ENCODE measurements around the gene PLEKHH1. TPM values are rescaled to one million over a fixed set of nuclear protein-coding genes. Genes with fewer than 3 reads are reported as not detected.

PLEKHH1 gene
- total and polyA plus RNA-seq, 4 donors: 0.46 to 2.4 (median 0.89) TPM

- 48% methylated on average over 3 of the region's 3 CpGs for WGBS
- no peak for TF ChIP-seq TAF1 (conservative IDR thresholded peaks at IDR 0.05)
- no peak for TF ChIP-seq HNF4A (conservative IDR thresholded peaks at IDR 0.05)
- no peak for TF ChIP-seq JUND (IDR thresholded peaks at IDR 0.05)
- TF ChIP-seq FOXA1 (IDR thresholded peaks at IDR 0.05): no peak
- Histone ChIP-seq H3K27me3 (ENCODE audit: control insufficient read depth in 4 of 4, insufficient read depth in 4 of 4, low read length in 3 of 4) (no peaks in the 10 kb centered on the region), H3K27ac (ENCODE audit: low read depth in 1 of 2, low read length in 2 of 2) (no peak overlapping the region), H3K36me3 (ENCODE audit: control insufficient read depth in 4 of 4, insufficient read depth in 3 of 4, low read depth in 1 of 4, low read length in 3 of 4) (no peaks in the 10 kb centered on the region), H3K4me3 (ENCODE audit: low read depth in 1 of 3, low read length in 3 of 3) (no peak overlapping the region), H3K4me1 (ENCODE audit: control insufficient read depth in 4 of 4, insufficient read depth in 4 of 4, low read length in 3 of 4) (no peaks in the 10 kb centered on the region), H3K9me3 (ENCODE audit: control insufficient read depth in 4 of 4, low read length in 3 of 4) (no peaks in the 10 kb centered on the region), H3K9ac (ENCODE audit: low read depth in 1 of 2, low read length in 2 of 2) (no peak overlapping the region)
- DNase-seq (ENCODE audit: low spot score): no peak
Measured at GRCh38 chr14:67508956-67509355, 24.1 kb upstream of the PLEKHH1 start.

DNA sequence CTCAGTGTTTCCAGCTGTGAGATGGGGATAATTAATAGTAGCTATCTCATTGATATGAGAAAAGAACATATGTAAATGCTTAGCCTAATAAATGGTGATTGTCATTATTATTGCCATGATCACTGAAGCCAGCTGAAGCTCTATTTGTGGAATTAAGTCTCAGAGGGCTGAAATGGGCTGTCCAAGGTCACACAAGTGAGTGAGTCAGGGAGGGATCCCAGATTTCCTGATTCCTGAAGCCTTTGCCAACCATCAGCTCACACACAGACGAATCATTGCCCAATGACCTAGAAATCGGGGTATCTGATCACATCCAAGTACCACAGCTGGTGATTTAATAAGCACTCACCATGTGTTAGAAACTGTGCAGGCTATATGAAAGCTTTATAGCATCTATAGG lies 23.0 kb upstream of the PLEKHH1 start:
- Histone ChIP-seq H3K9me3 (ENCODE audit: control insufficient read depth in 4 of 4, low read length in 3 of 4) (no peaks in the 10 kb centered on the region), H3K9ac (ENCODE audit: low read depth in 1 of 2, low read length in 2 of 2) (no peak overlapping the region), H3K36me3 (ENCODE audit: control insufficient read depth in 4 of 4, insufficient read depth in 3 of 4, low read depth in 1 of 4, low read length in 3 of 4) (no peaks in the 10 kb centered on the region), H3K27me3 (ENCODE audit: control insufficient read depth in 4 of 4, insufficient read depth in 4 of 4, low read length in 3 of 4) (no peaks in the 10 kb centered on the region), H3K4me3 (ENCODE audit: low read depth in 1 of 3, low read length in 3 of 3) (no peak overlapping the region), H3K4me1 (ENCODE audit: control insufficient read depth in 4 of 4, insufficient read depth in 4 of 4, low read length in 3 of 4) (peaks cover 0 to 5% (median 2%) of the 10 kb centered on the region in 4 donors), H3K27ac (ENCODE audit: low read depth in 1 of 2, low read length in 2 of 2) (no peak overlapping the region)
- no peak for TF ChIP-seq ATF3 (IDR thresholded peaks at IDR 0.05)
- no peak for TF ChIP-seq SP1 (IDR thresholded peaks at IDR 0.05)
- TF ChIP-seq RXRA (IDR thresholded peaks at IDR 0.05): no peak
- TF ChIP-seq HNF4A (conservative IDR thresholded peaks at IDR 0.05): no peak
- TF ChIP-seq HNF4G (IDR thresholded peaks at IDR 0.05): no peak
- TF ChIP-seq YY1 (IDR thresholded peaks at IDR 0.05): no peak
- 77% methylated on average over 2 of the region's 2 CpGs for WGBS
- DNase-seq (ENCODE audit: low spot score): no peak

- H3K27ac ChIP-seq (ENCODE audit: low read depth in 1 of 2, low read length in 2 of 2): no peak overlapping the region
- no peaks in the 10 kb centered on the region for H3K27me3 ChIP-seq (ENCODE audit: control insufficient read depth in 4 of 4, insufficient read depth in 4 of 4, low read length in 3 of 4)
- H3K4me1 ChIP-seq (ENCODE audit: control insufficient read depth in 4 of 4, insufficient read depth in 4 of 4, low read length in 3 of 4): peaks cover 0 to 11% (median 5%) of the 10 kb centered on the region in 4 donors
- H3K9me3 ChIP-seq (ENCODE audit: control insufficient read depth in 4 of 4, low read length in 3 of 4): no peaks in the 10 kb centered on the region
- TF ChIP-seq REST (IDR thresholded peaks at IDR 0.05): no peak
- TF ChIP-seq HNF4A (conservative IDR thresholded peaks at IDR 0.05): no peak
- no peak for TF ChIP-seq RAD21 (IDR thresholded peaks at IDR 0.05)
- TF ChIP-seq FOXA2 (IDR thresholded peaks at IDR 0.05): no peak
- no peak for TF ChIP-seq HNF4G (IDR thresholded peaks at IDR 0.05)
- TF ChIP-seq, protein P1, sequence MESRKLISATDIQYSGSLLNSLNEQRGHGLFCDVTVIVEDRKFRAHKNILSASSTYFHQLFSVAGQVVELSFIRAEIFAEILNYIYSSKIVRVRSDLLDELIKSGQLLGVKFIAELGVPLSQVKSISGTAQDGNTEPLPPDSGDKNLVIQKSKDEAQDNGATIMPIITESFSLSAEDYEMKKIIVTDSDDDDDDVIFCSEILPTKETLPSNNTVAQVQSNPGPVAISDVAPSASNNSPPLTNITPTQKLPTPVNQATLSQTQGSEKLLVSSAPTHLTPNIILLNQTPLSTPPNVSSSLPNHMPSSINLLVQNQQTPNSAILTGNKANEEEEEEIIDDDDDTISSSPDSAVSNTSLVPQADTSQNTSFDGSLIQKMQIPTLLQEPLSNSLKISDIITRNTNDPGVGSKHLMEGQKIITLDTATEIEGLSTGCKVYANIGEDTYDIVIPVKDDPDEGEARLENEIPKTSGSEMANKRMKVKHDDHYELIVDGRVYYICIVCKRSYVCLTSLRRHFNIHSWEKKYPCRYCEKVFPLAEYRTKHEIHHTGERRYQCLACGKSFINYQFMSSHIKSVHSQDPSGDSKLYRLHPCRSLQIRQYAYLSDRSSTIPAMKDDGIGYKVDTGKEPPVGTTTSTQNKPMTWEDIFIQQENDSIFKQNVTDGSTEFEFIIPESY (IDR thresholded peaks at IDR 0.05): no peak
- no peak for TF ChIP-seq YY1 (IDR thresholded peaks at IDR 0.05)
- TF ChIP-seq EGR1 (IDR thresholded peaks at IDR 0.05; ENCODE audit: low read depth in 2 of 2): no peak
- TF ChIP-seq FOXA1 (IDR thresholded peaks at IDR 0.05): no peak
- TF ChIP-seq, protein P2, sequence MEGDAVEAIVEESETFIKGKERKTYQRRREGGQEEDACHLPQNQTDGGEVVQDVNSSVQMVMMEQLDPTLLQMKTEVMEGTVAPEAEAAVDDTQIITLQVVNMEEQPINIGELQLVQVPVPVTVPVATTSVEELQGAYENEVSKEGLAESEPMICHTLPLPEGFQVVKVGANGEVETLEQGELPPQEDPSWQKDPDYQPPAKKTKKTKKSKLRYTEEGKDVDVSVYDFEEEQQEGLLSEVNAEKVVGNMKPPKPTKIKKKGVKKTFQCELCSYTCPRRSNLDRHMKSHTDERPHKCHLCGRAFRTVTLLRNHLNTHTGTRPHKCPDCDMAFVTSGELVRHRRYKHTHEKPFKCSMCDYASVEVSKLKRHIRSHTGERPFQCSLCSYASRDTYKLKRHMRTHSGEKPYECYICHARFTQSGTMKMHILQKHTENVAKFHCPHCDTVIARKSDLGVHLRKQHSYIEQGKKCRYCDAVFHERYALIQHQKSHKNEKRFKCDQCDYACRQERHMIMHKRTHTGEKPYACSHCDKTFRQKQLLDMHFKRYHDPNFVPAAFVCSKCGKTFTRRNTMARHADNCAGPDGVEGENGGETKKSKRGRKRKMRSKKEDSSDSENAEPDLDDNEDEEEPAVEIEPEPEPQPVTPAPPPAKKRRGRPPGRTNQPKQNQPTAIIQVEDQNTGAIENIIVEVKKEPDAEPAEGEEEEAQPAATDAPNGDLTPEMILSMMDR (IDR thresholded peaks at IDR 0.05; ENCODE audit: low read depth, low read length, missing input control): no peak
- TF ChIP-seq TAF1 (conservative IDR thresholded peaks at IDR 0.05): no peak
- no peak for TF ChIP-seq GABPA (IDR thresholded peaks at IDR 0.05 in 1 of 2, conservative IDR thresholded peaks at IDR 0.05 in 1 of 2)
- TF ChIP-seq, protein P3, sequence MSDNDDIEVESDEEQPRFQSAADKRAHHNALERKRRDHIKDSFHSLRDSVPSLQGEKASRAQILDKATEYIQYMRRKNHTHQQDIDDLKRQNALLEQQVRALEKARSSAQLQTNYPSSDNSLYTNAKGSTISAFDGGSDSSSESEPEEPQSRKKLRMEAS (IDR thresholded peaks at IDR 0.05): no peak
- no peak for TF ChIP-seq JUND (IDR thresholded peaks at IDR 0.05)
- H3K36me3 ChIP-seq (ENCODE audit: control insufficient read depth in 4 of 4, insufficient read depth in 3 of 4, low read depth in 1 of 4, low read length in 3 of 4): no peaks in the 10 kb centered on the region
- 76% methylated on average over 3 of the region's 3 CpGs for WGBS
- H3K4me3 ChIP-seq (ENCODE audit: low read depth in 1 of 3, low read length in 3 of 3): no peak overlapping the region
- H3K9ac ChIP-seq (ENCODE audit: low read depth in 1 of 2, low read length in 2 of 2): no peak overlapping the region
- DNase-seq (ENCODE audit: low spot score): no peak
Measured at GRCh38 chr14:67510836-67511235, 22.3 kb upstream of the PLEKHH1 start.

Measured in liver (tissue), 9 donors.